Measurements from ENCODE around the gene CADM2.

Gene CADM2

GRCh38 chr3:85571835-85572234 lies 613.0 kb downstream of the CADM2 start:
- DNase-seq (ENCODE audit: low read depth), result no peak

DNA sequence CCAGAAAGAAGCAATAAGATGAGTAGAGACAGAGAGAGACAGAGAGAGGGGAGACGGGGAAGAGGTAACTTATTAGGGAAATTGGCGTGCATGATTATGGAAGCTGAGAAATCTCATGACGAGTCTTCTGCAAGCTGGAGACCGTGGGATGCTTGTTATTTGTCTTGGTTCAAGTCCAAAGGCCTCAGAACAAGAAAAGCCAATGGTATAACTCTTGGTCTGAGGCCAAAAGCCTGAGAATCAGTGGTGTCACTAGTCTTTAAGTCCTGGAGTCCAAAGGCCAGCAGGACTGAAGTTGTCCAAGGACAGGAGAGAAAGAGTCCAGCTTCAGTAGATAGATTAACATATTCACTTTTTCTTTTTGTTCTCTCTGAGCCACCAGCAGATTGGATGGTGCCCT lies 613.6 kb downstream of the CADM2 start:
- DNase-seq (ENCODE audit: low read depth), result no peak

- DNase-seq (ENCODE audit: low read depth), result no peak
Observed at GRCh38 chr3:85572978-85573377, 614.2 kb downstream of the CADM2 start.

GRCh38 chr3:85574006-85574705 lies 615.4 kb downstream of the CADM2 start:
- DNase-seq (ENCODE audit: low read depth), result no peak

- DNase-seq (ENCODE audit: low read depth), result no peak
Observed at GRCh38 chr3:85576091-85576690, 617.4 kb downstream of the CADM2 start.

GRCh38 chr3:85576697-85577200 lies 618.0 kb downstream of the CADM2 start:
- DNase-seq (ENCODE audit: low read depth), result no peak

DNA sequence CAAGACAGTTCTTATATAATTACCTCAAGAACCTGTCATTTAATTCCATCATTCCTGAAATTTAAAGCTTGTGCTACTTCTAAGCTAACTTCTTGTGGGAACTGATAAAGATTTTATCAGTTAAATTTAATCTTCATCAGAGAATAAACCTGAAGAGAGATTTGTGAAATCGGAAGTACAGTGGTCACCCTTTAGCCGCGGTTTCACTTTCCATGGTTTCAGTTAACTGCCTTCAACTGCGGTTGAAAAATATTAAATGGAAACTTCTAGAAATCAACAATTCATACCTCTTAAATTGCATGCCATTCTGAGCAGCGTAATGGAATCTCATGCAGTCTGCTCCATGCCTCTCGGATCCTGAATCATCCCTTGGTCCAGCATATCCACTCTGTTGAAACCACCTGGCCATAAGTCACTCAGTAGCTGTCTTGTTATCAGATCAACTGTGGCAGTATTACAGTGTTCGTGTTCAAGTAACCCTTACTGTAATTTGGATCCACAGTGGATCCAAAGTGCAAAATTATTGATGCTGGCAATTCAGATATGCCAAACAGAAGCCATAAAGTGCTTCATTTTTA lies 626.1 kb downstream of the CADM2 start:
- no peak for DNase-seq (ENCODE audit: low read depth)

GRCh38 chr3:85586018-85586417 lies 627.2 kb downstream of the CADM2 start:
- no peak for DNase-seq (ENCODE audit: low read depth)

GRCh38 chr3:85589145-85589544 lies 630.4 kb downstream of the CADM2 start:
- DNase-seq (ENCODE audit: low read depth), result no peak

DNA sequence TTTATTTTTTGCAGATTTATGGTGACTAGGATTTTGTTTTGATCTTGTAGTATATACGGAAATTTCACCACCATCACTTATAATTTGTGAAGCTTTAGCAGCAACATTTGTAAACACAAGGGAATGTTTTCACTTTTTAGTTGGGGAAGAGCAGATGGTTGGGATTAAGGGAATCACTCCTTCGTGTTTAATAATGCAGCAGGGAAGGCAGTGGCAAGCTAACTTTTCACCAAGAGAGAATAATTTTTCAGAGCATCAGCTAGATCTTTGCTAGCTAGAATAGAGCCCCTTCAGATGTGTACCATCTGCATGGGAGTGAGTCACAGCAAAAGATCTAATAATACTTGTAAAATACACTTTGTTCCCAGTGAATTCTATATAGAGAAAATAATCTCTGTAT lies 632.7 kb downstream of the CADM2 start:
- DNase-seq (ENCODE audit: low read depth), result no peak

DNA sequence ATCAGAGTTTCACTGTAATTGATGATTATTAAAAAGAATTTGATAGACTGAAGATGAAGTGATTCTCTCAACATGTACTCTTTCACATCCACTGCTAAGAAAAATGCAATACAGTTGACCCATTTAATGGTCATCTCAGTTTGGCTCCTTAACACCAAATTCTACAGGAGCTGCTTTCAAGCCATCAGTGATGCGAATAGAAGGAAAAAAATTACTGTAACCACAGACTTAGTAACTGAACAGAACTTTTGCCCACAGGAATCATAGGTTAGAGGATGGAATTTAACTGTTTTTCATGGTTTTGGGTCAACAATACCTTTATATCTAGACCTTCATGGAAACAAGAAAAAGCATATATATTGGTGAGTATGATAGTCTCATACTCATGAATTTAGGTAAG lies 633.5 kb downstream of the CADM2 start:
- DNase-seq (ENCODE audit: low read depth), result no peak

DNA sequence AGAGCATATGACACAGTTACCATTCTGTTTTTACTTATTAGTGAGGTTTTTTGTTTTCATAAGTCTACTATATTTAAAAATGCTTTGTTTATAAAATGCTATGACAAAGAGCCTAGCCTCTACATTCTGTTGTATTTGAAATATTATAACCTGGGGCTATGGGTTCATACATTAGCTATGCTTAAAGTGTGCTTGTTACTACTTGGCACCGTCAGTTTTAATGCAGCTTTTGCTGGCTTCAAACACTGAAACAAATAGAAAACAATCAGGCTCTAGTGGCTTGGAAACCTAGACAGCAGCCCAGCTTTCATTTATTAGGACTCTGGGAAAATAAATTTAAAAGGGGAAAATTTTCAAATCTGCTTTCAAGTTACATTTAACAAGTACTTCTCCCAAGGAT lies 635.9 kb downstream of the CADM2 start:
- no peak for DNase-seq (ENCODE audit: low read depth)

- no peak for DNase-seq (ENCODE audit: low read depth)
Observed at GRCh38 chr3:85603378-85603777, 644.6 kb downstream of the CADM2 start.

DNA sequence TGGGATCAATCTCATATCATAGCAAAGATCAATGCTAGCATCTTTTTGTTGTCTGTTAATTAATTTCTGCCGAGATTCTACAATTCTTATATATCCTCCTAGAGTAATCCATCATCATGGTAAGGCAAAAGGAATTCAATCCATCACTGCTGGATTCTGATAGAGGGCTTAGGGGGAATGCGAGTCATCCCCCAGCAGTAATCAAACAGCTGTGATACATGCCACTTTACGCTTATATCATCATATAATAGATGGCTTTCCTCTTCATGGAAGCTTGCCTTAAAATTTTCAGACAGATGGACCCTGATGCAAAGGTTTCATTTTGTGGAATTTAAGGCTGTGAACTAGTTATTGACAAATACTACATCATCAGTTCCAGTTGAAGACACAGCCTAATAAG lies 645.9 kb downstream of the CADM2 start:
- no peak for DNase-seq (ENCODE audit: low read depth)

DNA sequence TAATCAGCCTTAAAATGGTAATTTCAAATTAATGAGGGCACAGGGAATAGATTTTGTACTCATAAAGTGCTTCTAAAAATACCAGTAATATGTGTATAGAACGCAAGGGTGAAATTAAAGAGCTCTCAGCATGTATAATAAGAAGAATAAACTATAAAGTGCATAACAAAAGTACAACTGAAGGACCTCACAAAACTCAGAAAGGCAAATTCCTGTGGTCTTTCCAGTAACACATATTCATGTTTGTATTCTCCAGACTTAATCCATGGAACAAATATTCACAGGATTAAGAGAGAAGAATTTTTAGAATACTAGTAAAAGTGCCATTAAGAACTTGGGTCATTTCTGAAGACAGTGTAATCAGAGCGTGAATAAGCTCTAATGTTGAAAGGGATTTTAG lies 646.3 kb downstream of the CADM2 start:
- no peak for DNase-seq (ENCODE audit: low read depth)

DNA sequence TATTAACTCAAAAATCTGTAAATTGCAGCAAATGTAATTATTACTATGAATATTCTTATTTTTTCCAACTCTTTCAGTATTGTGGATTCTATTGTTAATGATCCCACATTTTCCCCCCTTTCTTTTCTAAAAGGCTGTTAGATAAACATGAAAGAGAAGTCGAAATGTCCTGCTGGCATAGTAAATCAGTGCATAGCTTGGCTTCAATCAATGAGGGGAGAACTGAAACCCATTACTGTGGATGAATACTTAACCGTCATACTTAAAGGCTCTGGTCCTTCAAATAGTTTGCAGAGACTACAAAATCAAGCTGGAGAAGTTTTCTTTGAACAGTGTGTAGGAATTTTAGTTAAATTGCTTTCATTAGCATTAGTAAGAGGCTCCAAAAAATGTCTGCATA lies 667.9 kb downstream of the CADM2 start:
- DNase-seq (ENCODE audit: low read depth), result no peak

DNA sequence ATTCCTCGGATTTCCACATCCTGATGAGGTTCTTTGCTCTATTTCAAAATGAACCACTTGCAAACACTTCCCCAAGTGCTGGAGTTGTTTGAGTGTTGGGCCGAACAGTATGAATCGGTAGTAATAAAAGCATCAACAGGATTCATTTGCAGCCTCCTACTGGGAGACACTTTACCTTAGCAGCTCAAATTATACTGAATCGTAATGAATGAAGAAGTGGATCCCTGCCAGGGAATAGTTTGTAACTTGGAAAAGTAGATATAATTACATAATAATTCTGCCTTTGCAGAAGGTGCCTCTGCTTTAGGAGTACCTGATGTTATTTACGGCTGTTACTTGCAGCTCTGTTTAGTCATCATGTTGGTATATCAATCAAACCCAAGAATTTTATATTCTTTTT lies 669.1 kb downstream of the CADM2 start:
- no peak for DNase-seq (ENCODE audit: low read depth)

DNA sequence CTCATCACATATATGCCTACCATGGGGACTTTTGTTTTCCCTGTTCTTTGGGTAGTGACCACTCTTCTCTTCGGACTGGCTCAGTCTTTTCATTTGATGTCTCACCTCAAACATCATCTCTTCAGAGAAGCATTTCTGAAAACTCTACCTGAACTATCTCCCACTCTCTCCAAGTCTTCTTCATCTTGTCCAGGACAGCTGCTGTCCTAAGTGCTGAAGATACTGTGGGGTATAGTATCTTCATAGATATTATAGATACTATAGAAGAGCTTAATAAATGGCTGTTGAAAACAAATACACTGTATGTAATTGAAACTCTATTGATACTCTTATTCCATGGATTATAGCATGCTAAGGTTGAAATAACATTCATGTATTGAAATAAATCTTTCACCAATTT lies 672.3 kb downstream of the CADM2 start:
- DNase-seq (ENCODE audit: low read depth), result no peak

GRCh38 chr3:85632921-85633320 lies 674.1 kb downstream of the CADM2 start:
- DNase-seq (ENCODE audit: low read depth), result no peak

GRCh38 chr3:85652360-85652759 lies 693.6 kb downstream of the CADM2 start:
- no peak for DNase-seq (ENCODE audit: low read depth)

DNA sequence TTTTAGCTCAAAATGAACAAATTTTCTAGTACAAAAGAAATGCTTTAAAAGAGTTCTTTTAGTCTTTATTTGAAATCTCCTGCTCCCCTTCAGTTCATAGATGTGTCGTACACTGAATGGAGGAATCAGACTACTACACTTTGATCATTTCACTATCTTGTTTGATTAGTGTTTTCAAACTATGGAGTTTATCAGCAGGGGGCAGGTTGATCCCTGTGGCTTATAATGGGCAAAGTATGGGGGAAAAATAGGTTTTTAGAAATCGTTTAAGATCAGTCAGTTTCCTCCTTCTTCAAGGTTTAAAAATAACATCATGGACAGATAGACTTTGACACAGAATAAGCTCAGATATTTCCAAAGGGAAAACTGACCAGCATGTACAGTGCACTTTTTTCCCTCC lies 701.7 kb downstream of the CADM2 start:
- DNase-seq (ENCODE audit: low read depth), result no peak

DNA sequence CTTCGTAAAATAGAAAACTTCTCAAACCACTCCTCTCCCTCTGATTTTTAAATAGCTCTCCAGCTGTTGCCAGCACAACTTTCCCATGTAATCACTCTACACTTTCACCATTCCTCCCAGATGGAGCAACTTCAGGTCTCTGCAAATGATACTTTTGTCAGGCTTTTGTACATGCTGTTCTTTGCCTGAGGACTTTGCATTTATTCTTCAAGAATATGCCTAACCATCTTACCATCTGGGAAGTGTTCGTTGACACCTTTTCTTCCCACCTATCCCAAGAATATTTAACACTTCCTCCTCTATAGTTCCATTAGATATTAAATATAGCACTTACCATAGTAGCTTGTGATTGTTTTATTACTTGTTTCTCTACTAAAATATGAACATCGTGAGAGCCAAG lies 703.7 kb downstream of the CADM2 start:
- DNase-seq (ENCODE audit: low read depth), result no peak

DNA sequence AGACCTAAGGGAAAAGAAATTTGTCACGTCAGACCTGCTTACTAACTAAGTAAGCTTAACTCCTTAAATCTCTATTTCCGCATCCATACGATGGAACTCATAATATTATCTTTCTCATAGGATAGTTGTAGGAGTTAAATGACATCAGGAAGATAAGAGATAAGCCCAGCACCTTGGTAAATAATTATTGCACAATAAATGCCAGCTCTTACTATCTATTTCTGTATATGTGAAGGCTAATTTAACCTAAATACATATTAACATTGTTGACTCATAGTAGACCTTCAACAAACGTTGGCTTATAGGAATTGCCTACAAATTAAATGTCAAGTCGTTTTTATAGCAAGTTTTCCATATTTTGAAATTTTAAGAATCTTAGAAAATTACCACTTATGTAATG lies 709.0 kb downstream of the CADM2 start:
- DNase-seq (ENCODE audit: low read depth), result no peak
